ENCODE results near the gene LURAP1L. TPM values are rescaled to one million over a fixed set of nuclear protein-coding genes. Genes with fewer than 3 reads are reported as not detected.

The LURAP1L gene
- total and polyA plus RNA-seq, 2 of the 4 experiments (the other 2 are of a cell fraction): 6.1 to 10.6 TPM

DNA sequence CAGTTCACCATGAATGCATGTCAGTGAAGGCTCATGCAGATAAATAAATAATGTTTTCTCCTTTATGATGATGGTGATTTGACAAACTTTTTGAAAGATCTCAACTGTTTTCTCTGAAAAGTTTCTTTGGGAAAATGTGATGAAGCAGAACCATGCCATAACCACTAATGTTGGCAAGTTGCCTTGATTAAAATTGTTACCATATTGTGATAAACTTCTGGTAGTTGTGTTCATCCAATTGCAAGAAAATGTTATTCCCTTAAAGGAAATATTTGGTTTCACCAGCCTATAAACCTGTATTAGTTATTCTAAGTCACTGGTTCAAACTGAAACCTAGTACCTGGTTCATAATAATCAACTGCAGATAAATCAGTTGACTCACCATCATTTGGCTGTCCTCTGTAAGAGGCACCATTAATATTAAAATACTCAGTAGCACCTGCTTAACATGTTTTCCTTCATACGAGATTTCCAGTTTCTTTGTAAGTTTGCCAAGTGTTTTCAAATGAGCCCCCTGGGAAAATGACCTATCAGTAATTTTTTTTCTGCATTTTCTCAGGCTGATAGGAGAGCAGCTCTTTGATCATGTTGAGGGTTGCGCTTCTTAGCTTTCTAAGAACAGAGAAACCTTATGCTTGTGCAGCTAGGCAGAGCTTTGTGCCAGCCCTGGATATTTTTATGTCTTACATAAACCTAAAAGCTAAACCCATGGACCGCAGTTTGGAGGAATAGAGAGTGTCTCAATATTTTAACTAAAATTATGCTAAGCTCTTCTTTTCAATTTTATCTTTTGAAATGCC lies 88.0 kb downstream of the LURAP1L start (continued):
- no peak for TF ChIP-seq POLR2A (IDR thresholded peaks at IDR 0.05; ENCODE audit: low read depth, low read length)

- intact Hi-C loops (cut with micrococcal nuclease) (no loop called here), dilution Hi-C loops (cut with HindIII; ENCODE audit: low sequenced_read_pairs, unreplicated experiment) (no loop called here), in situ Hi-C loops (cut with MboI; ENCODE audit: low sequenced_read_pairs) (no loop called here)
- no peak for TF ChIP-seq MAZ (IDR thresholded peaks at IDR 0.05; ENCODE audit: borderline replicate concordance, low read depth, low read length)
- TF ChIP-seq, protein P1, sequence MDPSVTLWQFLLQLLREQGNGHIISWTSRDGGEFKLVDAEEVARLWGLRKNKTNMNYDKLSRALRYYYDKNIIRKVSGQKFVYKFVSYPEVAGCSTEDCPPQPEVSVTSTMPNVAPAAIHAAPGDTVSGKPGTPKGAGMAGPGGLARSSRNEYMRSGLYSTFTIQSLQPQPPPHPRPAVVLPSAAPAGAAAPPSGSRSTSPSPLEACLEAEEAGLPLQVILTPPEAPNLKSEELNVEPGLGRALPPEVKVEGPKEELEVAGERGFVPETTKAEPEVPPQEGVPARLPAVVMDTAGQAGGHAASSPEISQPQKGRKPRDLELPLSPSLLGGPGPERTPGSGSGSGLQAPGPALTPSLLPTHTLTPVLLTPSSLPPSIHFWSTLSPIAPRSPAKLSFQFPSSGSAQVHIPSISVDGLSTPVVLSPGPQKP (IDR thresholded peaks at IDR 0.05; ENCODE audit: borderline replicate concordance, low read depth, low read length): no peak
- no peak for TF ChIP-seq RFX5 (IDR thresholded peaks at IDR 0.05; ENCODE audit: low read depth, low read length)
- TF ChIP-seq SMC3 (IDR thresholded peaks at IDR 0.05; ENCODE audit: low read depth, low read length): no peak
- no peak for TF ChIP-seq CHD1 (IDR thresholded peaks at IDR 0.05; ENCODE audit: low read depth, low read length)
- no peak overlapping the region for H3K4ac ChIP-seq (ENCODE audit: low read depth, low read length)
- ChIA-PET POLR2A (ENCODE audit: unreplicated experiment) (interaction anchor here (0.6 kb wide), 1 partner anchor 137 kb away, joined by 3 read pairs; no protein-coding TSS in a partner anchor), CTCF (no interaction called here)
- no peak overlapping the region for H3K9ac ChIP-seq (ENCODE audit: low read depth, low read length)
- no peak overlapping the region for H2AK5ac ChIP-seq (ENCODE audit: low read depth, low read length)
- BruUV-seq (replicated peaks): no TSS peak
- no peak overlapping the region for H4K8ac ChIP-seq (ENCODE audit: low read depth in 2 of 2, low read length in 2 of 2)
- H3K9me3 ChIP-seq (ENCODE audit: control insufficient read depth, insufficient read depth, low read length): no peaks in the 10 kb centered on the region
- no peak overlapping the region for H2AK9ac ChIP-seq (replicated peaks; ENCODE audit: low read depth, low read length, poor library complexity)
- H2AFZ ChIP-seq (replicated peaks; ENCODE audit: low read length, poor library complexity): no peak overlapping the region
- no peak overlapping the region for H3K18ac ChIP-seq (ENCODE audit: low read depth, low read length)
- no peaks in the 10 kb centered on the region for H3K27me3 ChIP-seq (ENCODE audit: control insufficient read depth, insufficient read depth, low read length)
- H3K79me1 ChIP-seq (ENCODE audit: low read depth in 1 of 2, low read length in 2 of 2): no peaks in the 10 kb centered on the region
- no peak overlapping the region for H3K56ac ChIP-seq (ENCODE audit: extremely low read depth, insufficient read depth, low read length)
- no peaks in the 10 kb centered on the region for H3K36me3 ChIP-seq (ENCODE audit: control insufficient read depth, insufficient read depth, low read length)
- H2BK20ac ChIP-seq (ENCODE audit: low read depth, low read length): no peak overlapping the region
- H2BK120ac ChIP-seq (ENCODE audit: low read depth, low read length): no peak overlapping the region
- H3K9me1 ChIP-seq (ENCODE audit: insufficient read depth, low read length): no peaks in the 10 kb centered on the region
- no peak overlapping the region for H3K4me2 ChIP-seq (ENCODE audit: low read depth, low read length)
- no peak overlapping the region for H4K91ac ChIP-seq (ENCODE audit: insufficient read depth, low read depth, low read length)
- WGBS, 2 experiments (ENCODE audit: extremely low coverage in 2 of 2, insufficient read length in 1 of 2): no CpG with 5 or more reads among the region's 1 CpG
- H3K27ac ChIP-seq (ENCODE audit: insufficient read depth, low read length): no peak overlapping the region
- H4K5ac ChIP-seq (ENCODE audit: low read depth, low read length): no peak overlapping the region
- H3K23ac ChIP-seq (ENCODE audit: low read depth, low read length): no peak overlapping the region
- no peak overlapping the region for H3K4me3 ChIP-seq (ENCODE audit: insufficient read depth, low read depth, low read length)
- no peaks in the 10 kb centered on the region for H4K20me1 ChIP-seq (ENCODE audit: insufficient read depth, low read length)
- H3K4me1 ChIP-seq (ENCODE audit: control insufficient read depth, insufficient read depth, low read length): no peaks in the 10 kb centered on the region
- H3K14ac ChIP-seq (replicated peaks; ENCODE audit: low read depth, low read length): no peak overlapping the region
- H2BK5ac ChIP-seq (ENCODE audit: low read depth, low read length, poor library complexity, severe bottlenecking): no peak overlapping the region
- no peak overlapping the region for H2BK15ac ChIP-seq (ENCODE audit: low read depth, low read length)
- ATAC-seq (ENCODE audit: low read depth) (no peak), DNase-seq (no peak)
Observed at GRCh38 chr9:12863618-12864017, 88.8 kb downstream of the LURAP1L start.

Data from IMR-90 (cell line).